Measurements from ENCODE around the gene SNAPC4.

DNA sequence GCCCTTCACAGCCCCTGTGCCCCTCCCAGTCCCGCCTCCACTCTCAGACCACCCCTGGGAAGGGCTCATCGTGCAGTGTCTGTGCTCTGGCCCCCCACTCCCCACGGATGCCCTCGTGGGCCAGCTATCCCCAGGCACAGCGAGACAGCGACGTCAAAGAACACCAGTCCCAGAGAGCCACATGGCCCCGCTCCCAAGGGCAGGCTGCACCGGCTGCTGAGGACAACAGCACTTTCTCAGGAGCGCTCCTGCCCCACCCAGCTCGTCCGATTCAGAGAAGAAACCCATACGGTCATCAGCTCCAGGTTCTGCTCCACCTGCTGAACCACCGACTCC is 4.8 kb upstream of the SNAPC4 start:
- TF ChIP-seq, protein P1, sequence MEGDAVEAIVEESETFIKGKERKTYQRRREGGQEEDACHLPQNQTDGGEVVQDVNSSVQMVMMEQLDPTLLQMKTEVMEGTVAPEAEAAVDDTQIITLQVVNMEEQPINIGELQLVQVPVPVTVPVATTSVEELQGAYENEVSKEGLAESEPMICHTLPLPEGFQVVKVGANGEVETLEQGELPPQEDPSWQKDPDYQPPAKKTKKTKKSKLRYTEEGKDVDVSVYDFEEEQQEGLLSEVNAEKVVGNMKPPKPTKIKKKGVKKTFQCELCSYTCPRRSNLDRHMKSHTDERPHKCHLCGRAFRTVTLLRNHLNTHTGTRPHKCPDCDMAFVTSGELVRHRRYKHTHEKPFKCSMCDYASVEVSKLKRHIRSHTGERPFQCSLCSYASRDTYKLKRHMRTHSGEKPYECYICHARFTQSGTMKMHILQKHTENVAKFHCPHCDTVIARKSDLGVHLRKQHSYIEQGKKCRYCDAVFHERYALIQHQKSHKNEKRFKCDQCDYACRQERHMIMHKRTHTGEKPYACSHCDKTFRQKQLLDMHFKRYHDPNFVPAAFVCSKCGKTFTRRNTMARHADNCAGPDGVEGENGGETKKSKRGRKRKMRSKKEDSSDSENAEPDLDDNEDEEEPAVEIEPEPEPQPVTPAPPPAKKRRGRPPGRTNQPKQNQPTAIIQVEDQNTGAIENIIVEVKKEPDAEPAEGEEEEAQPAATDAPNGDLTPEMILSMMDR (IDR thresholded peaks at IDR 0.05): no peak
- no peak for TF ChIP-seq POLR2A (IDR thresholded peaks at IDR 0.05)

All from testis (tissue), 2 donors.